ENCODE data around the gene PLVAP. TPM values are rescaled to one million over a fixed set of nuclear protein-coding genes. Genes with fewer than 3 reads are reported as not detected.

The PLVAP gene
- total and polyA plus RNA-seq, 9 of the 15 experiments (the other 6 are each of a cell fraction or from before 2014, with no cell fraction given), result 0.09 to 0.84 (median 0.51) TPM; not detected in 4

DNA sequence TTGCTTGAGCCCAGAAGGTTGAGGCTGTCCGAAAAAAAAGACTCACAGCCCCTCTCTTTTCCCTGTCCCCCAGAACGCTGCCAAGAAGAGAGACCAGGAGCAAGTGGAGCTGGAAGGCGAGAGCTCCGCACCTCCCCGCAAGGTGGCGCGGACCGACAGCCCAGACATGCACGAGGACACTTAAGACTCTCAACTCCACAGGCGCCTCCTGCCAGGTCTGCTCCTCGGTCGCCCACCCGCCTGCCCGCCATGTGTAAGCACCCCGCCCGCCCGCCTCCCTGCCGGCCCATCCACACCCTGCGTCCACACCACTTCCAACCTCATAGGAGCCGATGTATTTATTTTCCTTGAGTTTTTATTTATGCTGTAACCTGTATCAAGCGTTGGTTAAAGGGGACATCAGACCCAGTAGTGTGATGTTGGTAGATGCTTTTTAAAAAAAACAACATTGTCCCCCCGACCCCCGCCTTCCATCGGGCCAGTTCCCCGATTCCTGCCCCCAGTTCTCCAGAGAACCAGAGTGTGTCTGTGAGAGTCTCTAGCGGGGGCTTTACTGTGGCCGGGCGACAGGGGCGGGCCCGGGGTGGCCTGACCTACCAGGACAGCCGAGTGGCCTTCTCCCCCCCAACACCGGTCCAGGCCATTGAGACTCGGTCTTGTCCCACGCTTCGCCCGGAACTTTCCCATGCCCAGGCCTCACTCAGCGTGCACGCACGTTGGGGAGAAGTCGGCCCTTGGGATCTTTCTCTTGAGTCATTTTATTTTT lies 57.5 kb downstream of the PLVAP start:
- 94% methylated on average over 22 of the region's 40 CpGs for WGBS (ENCODE audit: insufficient coverage, low coverage, missing lambda C conversion rate)
- POLR2A ChIA-PET, result no interaction called here

More for the DNA sequence above, 57.5 kb downstream of the PLVAP start:
- TF ChIP-seq SAP30 (IDR thresholded peaks at IDR 0.05; ENCODE audit: borderline replicate concordance, insufficient read depth, low read depth, low read length, poor library complexity, severe bottlenecking) (no peak), KHSRP (IDR thresholded peaks at IDR 0.05) (no peak), CHCHD3 (CRISPR knock-in tag; IDR thresholded peaks at IDR 0.05) (no peak), ESRRA (IDR thresholded peaks at IDR 0.05; ENCODE audit: borderline replicate concordance, low read depth) (no peak), ILF3 (IDR thresholded peaks at IDR 0.05; ENCODE audit: borderline replicate concordance) (no peak)
- TF ChIP-seq, protein P1, sequence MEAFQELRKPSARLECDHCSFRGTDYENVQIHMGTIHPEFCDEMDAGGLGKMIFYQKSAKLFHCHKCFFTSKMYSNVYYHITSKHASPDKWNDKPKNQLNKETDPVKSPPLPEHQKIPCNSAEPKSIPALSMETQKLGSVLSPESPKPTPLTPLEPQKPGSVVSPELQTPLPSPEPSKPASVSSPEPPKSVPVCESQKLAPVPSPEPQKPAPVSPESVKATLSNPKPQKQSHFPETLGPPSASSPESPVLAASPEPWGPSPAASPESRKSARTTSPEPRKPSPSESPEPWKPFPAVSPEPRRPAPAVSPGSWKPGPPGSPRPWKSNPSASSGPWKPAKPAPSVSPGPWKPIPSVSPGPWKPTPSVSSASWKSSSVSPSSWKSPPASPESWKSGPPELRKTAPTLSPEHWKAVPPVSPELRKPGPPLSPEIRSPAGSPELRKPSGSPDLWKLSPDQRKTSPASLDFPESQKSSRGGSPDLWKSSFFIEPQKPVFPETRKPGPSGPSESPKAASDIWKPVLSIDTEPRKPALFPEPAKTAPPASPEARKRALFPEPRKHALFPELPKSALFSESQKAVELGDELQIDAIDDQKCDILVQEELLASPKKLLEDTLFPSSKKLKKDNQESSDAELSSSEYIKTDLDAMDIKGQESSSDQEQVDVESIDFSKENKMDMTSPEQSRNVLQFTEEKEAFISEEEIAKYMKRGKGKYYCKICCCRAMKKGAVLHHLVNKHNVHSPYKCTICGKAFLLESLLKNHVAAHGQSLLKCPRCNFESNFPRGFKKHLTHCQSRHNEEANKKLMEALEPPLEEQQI (IDR thresholded peaks at IDR 0.05), result no peak
- Histone ChIP-seq H4K20me1 (replicated peaks; ENCODE audit: control insufficient read depth, insufficient read depth, low read length) (no peaks in the 10 kb centered on the region), H3K36me3 (ENCODE audit: control insufficient read depth, insufficient read depth, low read length) (peaks cover 56% of the 10 kb centered on the region), H3K4me1 (replicated peaks in 1 of 2; ENCODE audit: control insufficient read depth in 2 of 2, insufficient read depth in 2 of 2, low read length in 2 of 2) (peaks cover 5 to 33% of the 10 kb centered on the region in 2 experiments; a peak in 4 of 5 replicates), H3K27me3 (ENCODE audit: control insufficient read depth in 2 of 2, insufficient read depth in 2 of 2, low read length in 2 of 2) (no peaks in the 10 kb centered on the region), H3K9me1 (ENCODE audit: control insufficient read depth, insufficient read depth, low read length) (no peaks in the 10 kb centered on the region), H3K9ac (ENCODE audit: insufficient read depth in 1 of 2, low read depth in 2 of 2, low read length in 2 of 2) (no peak overlapping the region), H3K4me2 (ENCODE audit: insufficient read depth, low read length) (no peak overlapping the region), H3K9me3 (replicated peaks; ENCODE audit: control insufficient read depth, insufficient read depth, low read depth, low read length) (no peaks in the 10 kb centered on the region), H3K4me3 (no peak overlapping the region), H3K27ac (ENCODE audit: extremely low read depth, low read depth, low read length) (no peak overlapping the region), H3K79me2 (ENCODE audit: control insufficient read depth, insufficient read depth, low read length) (no peaks in the 10 kb centered on the region; the same call in 2 of the 3 replicates), H2AFZ (ENCODE audit: low read depth, low read length) (no peak overlapping the region)
- intact Hi-C loops (cut with micrococcal nuclease) (no loop called here), in situ Hi-C loops (cut with MboI) (no loop called here)
- no peak for ATAC-seq
- CTCF ChIA-PET (ENCODE audit: low intra/inter-chr PET ratio), result no interaction called here
- TSS peak; percentile 55 for BruUV-seq (replicated peaks)
- FAIRE-seq, result no peak
- DNase-seq (ENCODE audit: extremely low read depth in 1 of 4, low spot score in 3 of 4), result no peak

Data from K562 (cell line).